HepG2 (cell line): Measurements from ENCODE around the gene WDR37. TPM values are rescaled to one million over a fixed set of nuclear protein-coding genes. Genes with fewer than 3 reads are reported as not detected.

ENCODE experiments used
- ATAC-seq: fragments of 200-7000 bp; cut with Tn5 transposase; 3 replicates; pipeline ENCODE4 v1.9.1; 2020; ENCODE audit warnings: mild to moderate bottlenecking, moderate library complexity
- BruUV-seq: library from RNA; stranded (reverse); fragments of 400-500 nt; replicated peaks from 2 replicates; lab custom pipeline; 2021; lab: Mats Ljungman, UMichigan
- CTCF ChIA-PET: fragments of 300-600 bp; formaldehyde crosslinking; extraction: SDS; loops from one replicate; lab custom pipeline; 2021; ENCODE audit warnings: low total read pairs, inconsistent platforms, low intra/inter-chr PET ratio; lab: Yijun Ruan, JAX
- POLR2A ChIA-PET: fragments of 350-600 bp; sonication (Branson Sonifier 250); formaldehyde crosslinking; loops from one replicate; lab custom pipeline; 2020; ENCODE audit warnings: antibody characterized with exemption, inconsistent platforms; lab: Yijun Ruan, JAX
- DNase-seq: peaks from one replicate; pipeline ENCODE4 v3.0.0-alpha.2; 2015; ENCODE audit warnings: low spot score
- FAIRE-seq: peaks from 3 replicates; lab custom pipeline; 2011; peaks lifted over from hg19 to GRCh38; lab: Jason Lieb, UNC
- H2AFZ ChIP-seq: one replicate; pipeline ENCODE4 v1.6.1; 2011; ENCODE audit warnings: low read length, inconsistent platforms
- H3K27ac ChIP-seq: fragments of 300-600 bp; 3 replicates; pipeline ENCODE4 v1.8.0; 2011; ENCODE audit warnings: mixed run types, mild to moderate bottlenecking, mixed read lengths, low read length, inconsistent platforms; ENCODE audit not compliant: insufficient read depth; ENCODE audit errors: extremely low read length
- H3K27me3 ChIP-seq, 2 experiments: fragments of 200-600 bp in 1 of 2; 2 replicates in 1 of 2; 3 replicates in 1 of 2; pipeline versions ENCODE4 v1.6.0 to v1.8.0; 2011; ENCODE audit warnings: low read length in 2 of 2, mild to moderate bottlenecking in 2 of 2, moderate library complexity in 2 of 2, inconsistent platforms in 1 of 2; ENCODE audit not compliant: insufficient read depth in 2 of 2, control insufficient read depth in 1 of 2
- H3K36me3 ChIP-seq, 2 experiments: fragments of 200-600 bp in 1 of 2; replicated peaks in 1 of 2; 2 replicates in 1 of 2; 3 replicates in 1 of 2; pipeline versions ENCODE4 v1.5.1 to v1.8.0; 2011; ENCODE audit warnings: low read length in 2 of 2, inconsistent platforms in 1 of 2; ENCODE audit not compliant: insufficient read depth in 2 of 2, control insufficient read depth in 1 of 2
- H3K4me1 ChIP-seq: 2 replicates; pipeline ENCODE4 v1.5.1; 2012; ENCODE audit warnings: low read length, inconsistent platforms; ENCODE audit not compliant: insufficient read depth
- H3K4me2 ChIP-seq: 2 replicates; pipeline ENCODE4 v1.6.0; 2011; ENCODE audit warnings: low read depth, low read length, inconsistent platforms
- H3K4me3 ChIP-seq, 3 experiments: fragments of 200-600 bp in 1 of 3; sonication (generic), shearing (Covaris generic) in 1 of 3; replicated peaks in 1 of 3; 2 replicates each; pipeline ENCODE4 v1.5.1; 2011 to 2016; ENCODE audit warnings: low read length in 3 of 3, inconsistent platforms in 2 of 3, low read depth in 2 of 3, mild to moderate bottlenecking in 2 of 3, control low read depth in 1 of 3, mixed read lengths in 1 of 3; ENCODE audit not compliant: insufficient read depth in 1 of 3
- H3K79me2 ChIP-seq: one replicate; pipeline ENCODE4 v1.6.1; 2011; ENCODE audit warnings: low read length, inconsistent platforms; ENCODE audit not compliant: insufficient read depth
- H3K9ac ChIP-seq: 2 replicates; pipeline ENCODE4 v1.6.0; 2011; ENCODE audit warnings: mild to moderate bottlenecking, low read depth, low read length, inconsistent platforms; ENCODE audit not compliant: insufficient read depth
- H3K9me3 ChIP-seq: 2 replicates; pipeline ENCODE4 v1.5.1; 2012; ENCODE audit warnings: mild to moderate bottlenecking, low read length
- H4K20me1 ChIP-seq: 2 replicates; pipeline ENCODE4 v1.6.0; 2011; ENCODE audit warnings: inconsistent platforms, mild to moderate bottlenecking, low read length, moderate library complexity; ENCODE audit not compliant: insufficient read depth
- ATF7 ChIP-seq, 2 experiments: fragments of 450-650 bp in 1 of 2; sonication (generic) in 1 of 2; formaldehyde crosslinking in 1 of 2; IDR thresholded peaks; 2 replicates each; pipeline versions ENCODE4 v1.4.0 to v1.6.1; 2016 to 2020; ENCODE audit warnings: antibody characterized with exemption in 1 of 2, mild to moderate bottlenecking in 1 of 2, missing genetic modification reagents in 1 of 2
- CEBPB ChIP-seq: IDR thresholded peaks from 2 replicates; pipeline ENCODE4 v1.6.1; 2011; ENCODE audit warnings: low read depth, low read length, improper control_type of control experiment, borderline replicate concordance
- FOXC1 ChIP-seq: sonication (generic); formaldehyde crosslinking; IDR thresholded peaks from 2 replicates; pipeline ENCODE4 v1.8.0; 2022; ENCODE audit warnings: mild to moderate bottlenecking, missing genetic modification reagents, borderline replicate concordance
- LBX2 ChIP-seq: sonication (generic); formaldehyde crosslinking; IDR thresholded peaks from 2 replicates; pipeline ENCODE4 v1.5.0; 2020; ENCODE audit warnings: missing genetic modification reagents, mild to moderate bottlenecking, borderline replicate concordance
- SALL2 ChIP-seq: sonication (generic); formaldehyde crosslinking; IDR thresholded peaks from 2 replicates; pipeline ENCODE4 v1.8.1; 2023; ENCODE audit warnings: mild to moderate bottlenecking, missing genetic modification reagents, inconsistent platforms
- SMARCC2 ChIP-seq: fragments of 450-650 bp; IDR thresholded peaks from 2 replicates; pipeline ENCODE4 v1.6.1; 2017; ENCODE audit warnings: antibody characterized with exemption, mild to moderate bottlenecking
- TBX3 ChIP-seq: fragments of 450-650 bp; IDR thresholded peaks from 2 replicates; pipeline ENCODE4 v1.6.1; 2017; ENCODE audit warnings: antibody characterized with exemption, mild to moderate bottlenecking, inconsistent platforms, borderline replicate concordance
- ZBTB2 ChIP-seq: sonication (generic); formaldehyde crosslinking; IDR thresholded peaks from 2 replicates; pipeline ENCODE4 v1.8.0; 2022; ENCODE audit warnings: low read depth, missing genetic modification reagents
- ZBTB20 ChIP-seq: sonication (generic); formaldehyde crosslinking; IDR thresholded peaks from 2 replicates; pipeline ENCODE4 v1.8.1; 2023; ENCODE audit warnings: missing genetic modification reagents, low read depth, mild to moderate bottlenecking, borderline replicate concordance
- ZEB1 ChIP-seq: IDR thresholded peaks from 2 replicates; pipeline ENCODE4 v1.6.1; 2012; ENCODE audit warnings: mild to moderate bottlenecking, low read depth, inconsistent platforms; ENCODE audit not compliant: insufficient replicate concordance
- ZFP36L2 ChIP-seq: sonication (generic); formaldehyde crosslinking; IDR thresholded peaks from 2 replicates; pipeline ENCODE4 v1.4.0; 2020; ENCODE audit warnings: missing genetic modification reagents
- ZNF256 ChIP-seq: sonication (generic); formaldehyde crosslinking; conservative IDR thresholded peaks from 2 replicates; pipeline ENCODE4 v1.4.0; 2020; ENCODE audit warnings: missing genetic modification reagents
- ZNF354B ChIP-seq: sonication (generic); formaldehyde crosslinking; IDR thresholded peaks from 2 replicates; pipeline ENCODE4 v1.8.0; 2022; ENCODE audit warnings: mild to moderate bottlenecking, missing genetic modification reagents
- ZNF432 ChIP-seq: sonication (generic); formaldehyde crosslinking; IDR thresholded peaks from 2 replicates; pipeline ENCODE4 v1.5.0; 2020; ENCODE audit warnings: missing genetic modification reagents, mild to moderate bottlenecking, borderline replicate concordance
- ZNF607 ChIP-seq: sonication (generic); formaldehyde crosslinking; IDR thresholded peaks from 2 replicates; pipeline ENCODE4 v1.5.1; 2020; ENCODE audit warnings: missing genetic modification reagents, mild to moderate bottlenecking, borderline replicate concordance
- ZNF839 ChIP-seq: sonication (generic); formaldehyde crosslinking; IDR thresholded peaks from 2 replicates; pipeline ENCODE4 v1.4.0; 2020; ENCODE audit warnings: missing genetic modification reagents, mild to moderate bottlenecking, borderline replicate concordance
- ZSCAN5A ChIP-seq: sonication (generic); formaldehyde crosslinking; IDR thresholded peaks from 2 replicates; pipeline ENCODE4 v1.8.0; 2022; ENCODE audit warnings: mild to moderate bottlenecking, missing genetic modification reagents, borderline replicate concordance
- WGBS: methylation state at CpG from one replicate; pipeline ENCODE4 v1.1.6; 2017; ENCODE audit warnings: low lambda C conversion rate; 5-methylcytosine and 5-hydroxymethylcytosine counted together
- in situ Hi-C: cut with HindIII; loops from 2 replicates; pipeline ENCODE4 v1.10.0; 2017; ENCODE audit warnings: low pct_unique_long_range_greater_than_20kb; ENCODE audit not compliant: extremely low pct_ligation_motif_present
- intact Hi-C: fragments of 100-400 bp; cut with micrococcal nuclease; formaldehyde crosslinking; loops from one replicate; pipeline ENCODE4 v1.10.0; 2022; ENCODE audit not compliant: unreplicated experiment
- polyA plus RNA-seq, 8 experiments: library from polyadenylated mRNA; depleted of rRNA in 3 of 8; stranded (reverse) in 7 of 8; unstranded in 1 of 8; fragments of >200 nt; fragmentation: Illumina TruSeq in 4 of 8; extraction: Trizol in 4 of 8; gene quantifications; 2 replicates each; pipeline versions ENCODE4 v1.2.1 to v1.2.3, GENCODE V29; 2011 to 2016; ENCODE audit warnings: low read depth in 4 of 8, missing spikeins in 1 of 8, mixed read lengths in 1 of 8; ENCODE audit not compliant: insufficient read depth in 1 of 8
- total RNA-seq, 5 experiments: library from RNA; depleted of rRNA; stranded (reverse); fragments of >200 nt; fragmentation: Illumina TruSeq; extraction: Trizol; gene quantifications; 2 replicates each; pipeline ENCODE4 v1.2.3, GENCODE V29; 2016; ENCODE audit warnings: low read depth in 1 of 5

WDR37 gene
- total and polyA plus RNA-seq, 2 of the 13 experiments (the other 11 are each of a cell fraction or from before 2014, with no cell fraction given) = 5.9 to 7.5 TPM

GRCh38 chr10:1154531-1155295 is 98.5 kb downstream of the WDR37 start (continued):
- TF ChIP-seq ZBTB2 (CRISPR knock-in tag) (no peak), ZFP36L2 (CRISPR knock-in tag) (no peak)
- TF ChIP-seq, all 625 proteins: peak for 0

- ATAC-seq = no peak; the same call in 2 of the 3 replicates
- Histone ChIP-seq H4K20me1 (peaks cover 4% of the 10 kb centered on the region; the same call in 1 of the 2 replicates), H3K36me3 (no peaks in the 10 kb centered on the region), H2AFZ (no peak overlapping the region), H3K27me3 (peaks cover 6 to 84% of the 10 kb centered on the region in 2 experiments), H3K9ac (no peak overlapping the region)
- ChIA-PET CTCF (no interaction called here), POLR2A (no interaction called here)
- WGBS = 33% methylated on average over 15 of the region's 20 CpGs
- in situ Hi-C loops = no loop called here
- TF ChIP-seq ZEB1 (no peak), ZNF432 (CRISPR knock-in tag) (no peak), LBX2 (CRISPR knock-in tag) (no peak), SMARCC2 (no peak), ZNF256 (CRISPR knock-in tag) (no peak), TBX3 (no peak), FOXC1 (CRISPR knock-in tag) (no peak), ZNF354B (CRISPR knock-in tag) (no peak), ZSCAN5A (CRISPR knock-in tag) (no peak), ZNF607 (CRISPR knock-in tag) (no peak), ATF7 (IDR thresholded peaks at IDR 0.05) (no peak), ATF7 (CRISPR knock-in tag; IDR thresholded peaks at IDR 0.05) (no peak), SALL2 (CRISPR knock-in tag) (no peak), ZNF839 (CRISPR knock-in tag) (no peak), ZBTB20 (no peak), CEBPB (no peak)
- TF ChIP-seq, all 625 proteins: peak for 0
- no peak for DNase-seq
- intact Hi-C loops = no loop called here
- Histone ChIP-seq H3K4me1 (no peaks in the 10 kb centered on the region), H3K27ac (no peak overlapping the region), H3K4me3 (no peak overlapping the region), H3K4me2 (no peak overlapping the region), H3K79me2 (no peaks in the 10 kb centered on the region), H3K9me3 (no peaks in the 10 kb centered on the region)
- no peak for FAIRE-seq
- BruUV-seq = no TSS peak
Observed at GRCh38 chr10:1155791-1156615, 99.8 kb downstream of the WDR37 start.
